Measurements from ENCODE around the gene TMC1.
"Not testable (repeated sequence)": the region's sequence is repeated elsewhere in the genome, so short reads cannot be mapped to it uniquely, and the experiment has no call there.

Gene TMC1

DNA sequence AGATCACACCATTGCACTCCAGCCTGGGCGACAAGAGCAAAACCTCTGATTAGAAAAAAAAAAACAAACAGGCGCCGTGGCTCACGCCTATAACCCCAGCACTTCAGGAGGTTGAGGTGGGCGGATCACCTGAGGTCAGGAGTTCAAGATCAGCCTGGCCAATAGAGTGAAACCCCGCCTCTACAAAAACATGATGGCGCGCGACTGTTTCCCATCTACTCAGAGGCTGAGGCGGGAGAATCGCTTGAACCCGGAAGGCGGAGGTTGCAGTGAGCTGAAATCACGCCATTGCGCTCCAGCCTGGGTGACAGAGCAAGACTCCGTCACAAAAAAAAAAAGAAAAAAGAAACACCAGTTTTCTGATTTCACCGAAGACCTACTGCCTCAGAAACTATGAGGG is at the start of gene TMC1:
Gene TMC1, plus strand, starts transcription at position 193 of the 400 bp plus-strand sequence. CDS start 127,041 bp downstream, outside the sequence.
- not testable (repeated sequence) for DNase-seq

DNA sequence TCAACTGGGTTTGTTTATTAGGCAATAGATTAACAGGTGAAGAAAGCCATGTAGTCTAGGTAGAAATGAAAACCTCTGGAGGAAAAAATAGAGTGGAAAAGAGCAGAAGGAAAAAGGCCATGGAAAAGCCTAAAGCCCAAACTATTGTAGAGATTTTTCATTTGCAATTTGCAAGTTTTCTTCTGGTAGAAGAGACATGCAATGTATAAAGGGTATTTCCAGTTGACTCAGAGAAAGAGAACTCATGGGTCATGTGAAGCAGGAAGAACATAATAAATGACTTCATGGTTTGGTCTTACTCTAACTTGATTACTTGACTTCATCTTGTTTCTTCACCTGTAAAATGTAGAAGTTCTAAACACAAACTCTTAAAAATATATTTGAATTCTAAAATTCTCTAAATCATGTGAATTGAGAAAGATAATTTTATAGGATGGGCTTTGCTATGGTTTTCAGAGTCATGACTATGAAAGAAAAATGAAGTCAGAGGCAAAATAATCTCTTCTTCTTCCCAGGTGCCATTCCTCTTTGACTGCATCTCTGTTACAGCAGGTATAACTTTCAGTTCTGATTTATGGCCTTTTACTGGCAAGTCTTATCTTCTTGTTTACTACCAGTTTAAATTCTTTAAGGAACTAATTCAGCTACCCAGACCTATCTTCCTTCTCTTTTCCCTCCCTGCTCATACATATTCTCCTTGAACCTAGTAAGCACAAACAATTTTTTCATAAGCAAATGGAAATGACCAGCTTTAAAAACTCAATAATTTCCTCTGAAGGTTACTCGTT is 47.7 kb upstream of the TMC1 start:
- no peak for DNase-seq

DNA sequence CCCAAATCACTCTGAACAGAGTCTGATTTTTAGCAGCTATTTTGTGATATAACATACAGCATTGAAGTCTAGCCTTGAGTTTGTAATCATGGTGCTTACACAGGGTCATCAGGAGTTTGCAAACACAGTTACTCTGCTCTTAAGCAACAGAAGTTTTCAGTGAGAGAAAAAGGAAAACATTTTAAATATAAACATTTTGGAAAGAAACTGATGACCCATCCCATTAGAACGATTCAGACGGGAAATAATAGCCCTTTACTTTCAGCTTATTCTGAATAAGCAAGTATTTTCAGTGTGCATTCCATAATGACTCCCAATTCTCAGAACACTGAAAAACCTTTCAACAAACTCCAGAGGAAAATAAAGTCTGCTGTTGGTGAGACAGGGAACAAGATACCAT is 46.7 kb upstream of the TMC1 start:
- DNase-seq, result no peak

DNA sequence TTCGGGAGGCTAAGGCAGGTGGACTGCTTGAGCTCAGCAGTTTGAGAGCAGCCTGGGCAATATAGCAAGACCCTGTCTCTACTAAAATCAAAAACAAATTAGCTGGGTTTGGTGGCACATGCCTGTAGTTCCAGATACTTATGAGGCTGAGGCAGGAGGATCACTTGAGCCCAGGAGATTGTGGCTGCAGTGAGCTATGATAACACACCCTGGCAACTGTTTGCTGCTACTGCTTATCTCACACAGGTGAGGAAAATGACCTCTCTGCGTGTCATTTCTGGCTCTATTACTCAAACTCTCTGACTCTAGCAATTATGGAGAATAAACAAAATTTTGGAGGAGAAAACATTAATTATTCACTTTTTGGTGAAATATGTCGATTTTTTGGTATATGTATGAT is 45.3 kb upstream of the TMC1 start:
- DNase-seq, result no peak

DNA sequence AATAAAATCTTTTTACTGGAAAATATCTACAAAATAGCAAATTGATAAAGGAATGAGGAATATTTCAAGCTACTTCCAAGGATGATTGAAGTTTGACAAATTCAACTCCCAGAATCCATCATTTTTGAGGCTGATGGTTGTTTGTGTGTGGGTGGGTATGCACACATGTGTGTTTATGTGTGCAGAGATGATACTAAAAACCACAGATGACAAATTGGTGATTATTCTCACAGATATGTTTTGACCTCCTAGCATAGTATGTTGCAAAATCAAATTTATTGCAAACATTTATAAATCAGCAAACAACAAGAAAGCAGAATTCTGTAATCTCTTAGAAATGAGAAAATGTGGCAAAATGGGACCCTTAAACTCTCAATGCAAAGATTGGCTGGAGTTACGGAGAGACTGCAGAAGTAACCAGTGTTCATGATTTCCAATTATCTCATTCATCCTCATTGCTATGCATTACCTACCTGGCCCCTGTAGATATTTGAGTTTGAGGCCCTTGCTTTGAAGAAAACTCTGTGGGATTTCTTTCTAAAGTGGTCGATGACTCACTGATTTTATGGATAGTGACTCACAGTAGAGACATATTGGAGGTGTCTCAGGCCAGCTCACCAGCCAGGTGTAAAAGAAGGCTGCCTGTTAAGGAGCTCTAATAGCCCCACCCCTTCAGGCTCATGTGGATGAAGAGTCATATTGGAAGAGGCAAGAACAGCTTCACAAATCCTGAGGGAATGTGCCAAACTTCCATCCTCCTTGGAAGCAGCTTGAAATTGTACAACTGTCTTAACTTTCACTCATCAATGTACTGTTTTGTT is 44.6 kb upstream of the TMC1 start:
- peak; percentile 32 to 61 for DNase-seq

DNA sequence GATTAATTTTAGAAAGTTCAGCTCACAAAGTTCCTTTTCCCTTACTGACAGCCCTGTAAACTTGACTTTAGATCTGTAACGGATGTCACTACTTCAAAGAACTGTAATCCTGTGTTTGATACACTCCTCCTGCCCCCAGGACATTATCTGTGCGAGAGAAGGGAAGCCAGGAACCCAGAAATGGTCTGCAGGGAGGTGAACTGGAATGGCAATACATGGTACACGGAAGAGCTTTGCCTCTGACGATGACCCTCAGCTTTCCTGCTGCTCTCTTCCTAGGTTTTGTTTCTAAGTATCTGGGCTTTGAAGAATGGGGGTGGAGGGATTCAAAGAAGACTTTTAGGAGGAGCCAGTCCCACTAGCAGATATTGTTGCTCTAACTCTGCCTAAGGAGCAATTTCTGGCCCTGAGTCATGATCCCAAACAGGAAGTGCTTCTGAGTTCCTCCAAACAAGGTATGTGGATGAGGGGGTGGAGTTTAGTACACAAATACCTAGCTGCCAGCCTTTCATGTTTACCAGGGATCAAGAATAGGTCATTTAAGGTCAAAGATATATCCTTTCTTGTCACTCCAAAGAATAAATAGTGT is 43.4 kb upstream of the TMC1 start:
- no peak for DNase-seq

DNA sequence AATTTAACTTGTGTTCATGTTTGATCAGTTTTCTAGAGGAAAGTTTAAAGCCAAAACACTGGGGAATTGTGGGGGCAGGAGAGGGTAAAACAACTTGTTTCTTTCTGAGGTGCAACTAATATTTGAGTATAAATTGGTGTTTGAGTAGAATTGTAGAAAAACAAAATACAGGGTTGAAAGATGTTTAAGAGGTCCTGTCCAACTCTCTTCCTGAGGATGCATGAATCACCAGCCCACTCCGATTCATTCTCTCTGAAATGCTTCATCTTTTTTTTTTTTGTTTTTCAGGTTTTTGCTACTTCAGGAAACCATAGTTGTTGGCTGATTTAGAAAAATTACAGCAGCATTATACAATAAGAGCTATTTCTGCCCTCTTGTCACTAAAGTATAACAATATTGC is 42.4 kb upstream of the TMC1 start:
- no peak for DNase-seq

DNA sequence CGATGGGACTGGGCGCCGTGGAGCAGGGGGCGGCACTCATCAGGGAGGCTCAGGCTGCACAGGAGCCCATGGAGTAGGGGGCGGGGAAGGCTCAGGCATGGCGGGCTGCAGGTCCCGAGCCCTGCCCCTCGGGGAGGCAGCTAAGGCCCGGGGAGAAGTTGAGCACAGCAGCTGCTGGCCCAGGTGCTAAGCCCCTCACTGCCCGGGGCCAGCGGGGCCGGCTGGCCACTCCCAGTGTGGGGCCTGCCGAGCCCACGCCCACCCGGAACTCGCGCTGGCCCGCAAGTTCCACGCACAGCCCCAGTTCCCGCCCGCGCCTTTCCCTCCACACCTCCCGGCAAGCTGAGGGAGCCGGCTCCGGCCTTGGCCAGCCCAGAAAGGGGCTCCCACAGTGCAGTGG is 41.1 kb upstream of the TMC1 start:
- not testable (repeated sequence) for DNase-seq

DNA sequence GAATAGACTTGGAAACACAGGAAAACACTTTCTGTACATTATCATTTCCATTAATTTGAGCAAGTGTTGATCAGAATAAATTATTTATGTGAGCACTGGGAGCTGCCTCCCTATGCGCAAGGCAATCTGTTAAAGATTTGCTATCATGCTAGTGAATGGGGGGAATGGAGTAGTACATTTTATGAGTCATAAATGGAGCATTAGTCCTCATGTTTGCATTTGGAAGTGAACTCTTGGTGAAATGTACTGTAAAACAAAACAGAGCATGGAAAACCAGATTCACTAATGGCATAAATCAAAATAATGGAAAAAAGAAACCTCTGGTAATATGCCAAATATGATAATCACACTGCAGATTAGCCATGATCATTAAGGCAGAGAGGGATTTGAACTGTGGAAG is 40.5 kb upstream of the TMC1 start:
- DNase-seq, result no peak

DNA sequence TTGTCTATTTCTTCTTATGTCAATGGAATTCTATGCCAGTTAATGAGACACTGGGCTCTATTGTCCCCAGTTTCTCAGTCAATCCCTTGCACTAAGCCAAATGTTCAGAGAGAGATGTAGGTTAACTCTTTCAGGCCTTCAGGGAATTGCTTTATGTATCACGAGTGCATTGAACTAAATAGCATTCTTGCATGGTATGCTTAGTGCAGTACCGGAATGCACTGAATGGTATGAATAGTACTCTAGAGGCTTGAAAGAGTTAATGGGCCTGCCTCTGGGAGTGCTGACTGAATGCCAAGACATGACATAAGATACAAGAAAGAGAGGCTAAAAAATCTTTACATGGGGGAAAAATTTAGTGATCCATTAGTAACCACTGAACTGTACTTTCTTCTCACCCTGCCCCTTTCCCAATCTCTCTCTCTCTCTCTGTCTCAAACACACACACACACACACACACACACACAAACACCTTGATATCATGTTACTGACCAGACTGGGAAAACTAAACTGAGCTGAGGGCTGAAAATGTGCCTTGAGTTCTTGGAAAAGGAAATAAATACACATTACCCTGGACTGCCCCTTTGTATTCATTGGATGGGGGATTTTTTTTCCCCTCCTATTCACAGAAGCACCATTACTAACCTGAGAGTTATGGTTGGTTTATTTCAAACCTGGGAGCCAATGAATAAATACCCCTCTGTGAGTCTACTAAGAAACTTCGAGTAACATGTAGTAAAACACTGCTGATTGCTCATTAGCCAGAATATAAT is 35.4 kb upstream of the TMC1 start:
- no peak for DNase-seq

DNA sequence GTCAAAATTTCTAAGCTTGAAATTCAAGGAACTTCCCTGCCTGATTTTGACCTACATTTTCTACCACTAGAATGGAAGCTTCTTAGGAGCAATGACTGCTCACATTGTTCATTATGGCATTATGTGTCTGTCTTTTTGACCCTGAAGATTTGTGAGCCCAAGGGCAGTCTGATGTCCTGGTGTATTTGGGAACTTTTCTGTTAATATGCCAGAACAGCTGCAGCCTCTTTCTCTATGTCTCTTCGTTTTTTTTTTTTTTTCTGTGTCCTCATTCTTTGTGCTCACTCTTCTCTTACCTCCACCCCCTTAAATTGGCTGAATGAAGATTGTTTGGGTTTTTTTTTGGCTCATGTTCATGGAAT is 34.8 kb upstream of the TMC1 start:
- DNase-seq, result no peak

DNA sequence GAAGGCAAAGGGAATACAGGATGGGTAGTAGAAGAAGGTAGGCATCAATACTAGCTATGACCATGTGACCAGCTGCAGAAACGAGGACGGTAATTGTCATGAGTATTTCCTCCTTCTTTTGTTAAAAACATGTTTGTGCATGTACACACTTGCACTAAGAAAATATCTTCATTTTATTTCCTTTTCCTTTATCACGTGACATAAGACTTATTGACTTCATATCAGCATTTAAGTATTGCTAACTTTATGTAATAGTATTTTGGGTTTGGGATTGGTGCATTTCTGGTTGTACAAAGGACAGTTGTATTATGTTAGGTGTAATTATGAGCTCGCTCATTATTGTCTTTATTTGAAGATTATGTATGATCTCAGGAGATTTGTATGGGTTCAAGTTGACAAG is 33.7 kb upstream of the TMC1 start:
- not testable (repeated sequence) for DNase-seq

DNA sequence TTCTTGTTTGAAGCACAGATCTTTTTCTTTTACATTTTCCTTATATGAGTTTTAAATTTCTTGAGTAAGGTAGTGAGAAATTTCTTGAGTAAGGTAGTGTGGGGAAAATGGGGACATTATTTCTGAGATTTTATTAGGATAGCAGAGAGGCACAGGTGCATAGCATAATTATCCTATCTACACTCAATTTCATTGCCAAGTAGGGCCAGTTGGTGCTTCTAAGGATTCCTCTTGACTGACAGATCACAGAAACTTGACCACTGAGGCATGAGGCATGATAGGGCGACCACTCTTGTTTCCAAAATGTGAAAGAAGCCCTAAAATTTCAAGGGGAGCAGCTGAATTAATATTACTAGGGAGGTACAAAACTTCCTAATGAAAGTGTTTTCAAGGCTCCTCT is 31.4 kb upstream of the TMC1 start:
- no peak for DNase-seq

DNA sequence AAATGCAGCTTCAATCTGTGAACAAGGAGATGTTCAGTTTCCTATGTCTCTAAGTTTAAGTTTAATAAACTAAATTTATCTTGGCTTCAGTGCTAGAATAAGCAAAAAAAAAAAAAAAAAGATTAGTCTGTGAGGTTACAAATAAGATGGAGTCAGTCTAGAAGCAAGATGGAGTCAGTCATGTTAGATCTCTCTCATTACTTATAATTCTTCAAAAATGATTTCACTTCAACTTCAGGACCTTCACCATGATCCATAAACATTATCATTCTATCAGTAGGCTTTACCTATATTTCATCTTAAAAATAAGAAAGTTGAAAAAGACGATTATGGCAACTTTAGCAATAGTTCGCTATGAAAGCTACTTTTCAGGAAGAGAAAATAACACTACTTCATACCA is 30.2 kb upstream of the TMC1 start:
- DNase-seq, result no peak

DNA sequence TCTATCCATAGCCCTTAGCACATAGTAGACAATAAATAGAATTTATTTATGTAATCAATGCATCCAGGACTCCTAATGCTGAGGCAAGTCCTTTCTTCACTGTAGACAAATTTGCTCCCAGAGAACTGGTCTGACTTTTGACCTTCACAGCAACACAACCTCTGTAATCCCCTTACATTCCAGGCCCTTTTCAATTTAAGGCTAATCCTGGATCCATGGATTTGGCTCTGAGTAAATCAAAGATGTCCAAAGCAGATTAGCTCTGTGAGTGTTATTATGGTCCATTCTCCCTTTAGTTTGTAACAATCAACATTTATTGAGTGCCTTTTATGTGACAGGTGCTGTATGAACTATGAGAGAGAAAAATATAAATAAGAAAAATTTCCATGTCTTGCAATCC is 27.4 kb upstream of the TMC1 start:
- no peak for DNase-seq

DNA sequence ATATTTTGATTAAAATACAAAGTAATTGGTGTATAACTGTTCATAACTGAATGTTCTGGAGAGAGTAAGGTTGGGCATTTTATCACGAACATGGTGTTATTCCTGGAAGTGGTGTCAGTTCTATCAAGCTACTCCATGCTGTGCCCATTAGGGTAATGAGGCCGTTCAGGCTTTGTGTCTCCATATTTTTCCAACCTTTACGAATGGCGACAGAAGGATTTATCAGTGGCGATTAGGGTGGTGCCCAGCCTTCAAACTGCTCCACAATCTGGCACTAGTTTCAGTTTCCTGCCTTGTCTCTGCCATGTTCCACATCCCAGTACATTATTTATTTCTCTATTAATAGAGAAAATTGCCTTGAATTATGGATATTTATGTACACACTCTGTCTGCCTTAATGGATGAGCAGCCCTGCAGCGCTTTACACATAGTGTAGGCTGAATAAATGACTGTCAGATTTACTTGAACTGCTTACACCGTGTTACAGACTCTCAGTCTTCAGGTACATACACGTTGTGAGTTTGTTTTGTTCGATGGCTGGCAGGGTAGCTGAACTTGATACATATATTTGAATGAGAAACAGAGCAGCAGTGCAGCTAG is 23.9 kb upstream of the TMC1 start:
- DNase-seq, result no peak

DNA sequence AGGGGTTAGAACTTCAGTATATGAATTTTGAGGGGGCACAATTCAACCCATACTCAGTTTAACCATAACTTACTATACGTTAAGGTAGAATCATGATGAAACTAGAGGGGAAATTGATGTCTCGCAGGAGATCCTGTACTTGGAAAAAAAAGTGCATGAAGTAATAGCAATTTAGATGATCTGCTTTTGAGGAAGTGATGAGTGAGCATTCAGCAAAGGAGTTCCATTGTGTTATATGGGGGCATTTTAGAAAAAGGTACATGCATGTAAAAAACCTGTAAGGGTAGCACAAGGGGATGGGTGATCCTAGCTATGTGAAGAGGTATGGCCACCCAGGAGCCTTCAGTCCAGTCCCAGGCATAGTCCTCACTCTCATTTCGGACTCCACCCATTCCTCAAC is 14.8 kb upstream of the TMC1 start:
- no peak for DNase-seq

DNA sequence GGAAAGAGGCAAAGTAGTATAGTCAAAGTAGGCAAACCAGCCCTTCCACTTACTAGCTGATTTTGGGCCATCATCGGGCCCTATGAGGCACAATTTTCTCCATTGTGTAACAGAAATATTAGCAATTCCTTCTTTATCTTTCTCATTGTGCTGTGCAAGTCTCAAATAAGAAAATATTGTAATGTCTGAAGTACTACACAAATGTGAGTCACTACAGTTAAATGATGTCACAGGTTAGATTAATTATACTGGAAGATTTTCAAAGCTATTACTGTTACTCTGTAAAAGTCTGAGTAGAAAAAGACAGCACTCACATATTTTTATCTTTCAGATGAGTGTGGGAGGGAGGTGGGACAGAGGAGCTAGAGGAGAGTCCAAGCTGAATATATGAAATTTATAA is 12.4 kb upstream of the TMC1 start:
- no peak for DNase-seq

DNA sequence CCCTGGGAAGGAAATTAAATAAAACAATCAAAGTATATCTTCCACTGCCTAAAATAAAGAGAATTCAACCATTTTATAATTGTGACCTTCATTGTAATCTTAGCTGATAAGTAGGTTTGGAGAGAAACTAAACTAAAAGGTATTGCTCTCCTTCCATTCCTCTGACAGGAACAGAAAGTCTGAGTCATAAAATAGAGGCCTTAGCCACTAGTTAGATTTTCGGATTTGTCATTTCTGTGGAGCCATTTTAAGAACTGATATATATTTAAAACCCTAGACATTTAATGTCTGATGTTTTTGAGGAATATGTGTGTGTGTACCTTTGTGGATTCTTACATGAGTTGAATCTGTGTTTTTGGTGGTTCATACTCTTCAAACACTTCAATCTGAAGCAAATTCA is 11.8 kb upstream of the TMC1 start:
- DNase-seq, result no peak

DNA sequence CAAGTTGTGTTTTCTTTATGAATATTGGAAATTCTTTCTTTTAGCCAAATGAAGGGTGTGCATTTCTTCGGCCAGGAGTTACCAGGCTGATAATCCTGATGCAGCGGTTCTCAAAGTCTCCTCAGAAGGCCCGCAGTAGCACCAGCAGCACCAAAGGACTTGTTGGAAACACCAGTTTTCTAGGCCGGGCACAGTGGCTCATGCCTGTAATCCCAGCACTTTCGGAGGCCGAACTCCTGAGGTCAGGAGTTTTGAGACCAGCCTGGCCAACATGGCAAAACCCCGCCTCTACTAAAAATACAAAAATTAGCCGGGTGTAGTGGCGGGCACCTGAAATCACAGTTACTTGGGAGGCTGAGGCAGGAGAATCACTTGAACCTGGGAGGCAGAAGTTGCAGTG is 397 bp upstream of the TMC1 start:
- not testable (repeated sequence) for DNase-seq

DNA sequence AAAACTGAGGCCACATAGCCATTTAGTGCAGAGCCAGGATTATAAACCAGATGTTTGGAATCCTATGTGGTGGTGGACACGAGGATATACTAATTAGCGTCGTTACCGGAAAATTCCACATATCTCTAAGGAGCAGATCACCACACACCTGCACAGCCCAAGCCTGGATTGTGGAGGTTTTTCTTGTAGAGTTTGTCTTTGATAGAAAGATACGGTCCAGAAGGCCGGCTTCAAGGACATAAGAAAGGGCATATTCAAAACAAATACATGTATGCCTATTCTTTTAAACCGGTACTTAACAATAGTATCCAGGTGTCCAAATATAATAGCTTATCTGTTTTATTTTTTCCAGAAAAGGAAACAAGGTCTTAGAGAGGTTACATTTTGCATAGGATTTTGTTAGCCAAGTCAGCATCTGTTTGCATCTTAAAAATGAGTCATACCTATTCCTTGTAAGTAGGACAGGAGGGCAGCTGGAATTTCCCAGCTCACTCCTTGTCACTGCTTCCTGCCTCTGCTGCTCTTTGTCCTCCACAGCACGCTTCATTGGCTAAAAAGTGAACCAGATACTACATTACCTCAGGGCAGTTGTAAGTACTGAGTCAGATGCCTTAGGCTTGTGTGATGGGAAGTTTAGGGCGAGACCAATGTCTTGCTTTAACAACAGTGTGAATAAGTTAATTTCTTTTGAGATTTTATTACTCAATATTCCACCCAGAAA is 3.6 kb downstream of the TMC1 start:
- peak; percentile 6 to 37 for DNase-seq
